Panc1 (cell line): ENCODE data around the gene TAF5L.

Experiments used
- CTCF ChIP-seq: fragments of 450-650 bp; IDR thresholded peaks from 2 replicates; pipeline ENCODE4 v1.5.1; 2017; ENCODE audit warnings: mild to moderate bottlenecking
- SIN3A ChIP-seq: IDR thresholded peaks from 2 replicates; pipeline ENCODE4 v1.6.1; 2012; ENCODE audit warnings: low read depth, mild to moderate bottlenecking, low read length, moderate library complexity, borderline replicate concordance; ENCODE audit not compliant: insufficient read depth

DNA sequence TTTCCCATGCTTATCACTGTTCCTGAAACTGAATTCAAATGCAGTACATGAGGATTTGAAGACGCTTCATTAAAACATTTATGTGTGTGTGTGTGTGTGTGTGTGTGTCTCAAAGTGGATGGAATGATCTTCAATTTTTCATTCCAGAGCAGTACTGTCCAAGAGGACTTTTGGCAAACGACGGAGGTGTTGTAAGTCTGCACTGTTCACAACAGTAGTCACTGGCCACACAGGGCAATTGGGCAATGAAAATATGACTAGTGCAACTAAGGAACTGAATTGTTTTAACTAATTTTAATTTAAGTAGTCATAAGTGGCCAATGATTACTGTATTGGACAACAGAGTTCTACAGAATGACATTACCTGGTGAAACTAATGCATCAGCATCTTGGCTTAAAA is 5.0 kb downstream of the TAF5L start:
- TF ChIP-seq CTCF (no peak), SIN3A (no peak)
